Stimulated activated CD4-positive, alpha-beta T cell treated with anti-CD3 and anti-CD28 coated beads, Interleukin-4, amount 100 ng/mL, for 48 hours (primary cell): ENCODE measurements around the gene KCNH6.
A peak's percentile ranks its signal among the peaks of the same experiment; 100 is the strongest.

Source experiments
- DNase-seq, 2 donors: peaks; one replicate each; pipeline ENCODE4 v3.0.0-alpha.2; 2020; ENCODE audit warnings: low read depth in 2 of 2

KCNH6 gene

GRCh38 chr17:63523253-63523855, at the start of gene KCNH6:
Gene KCNH6, plus strand, starts transcription at chr17:63523358. Its CDS starts 56 bp downstream, at chr17:63523414.
- DNase-seq, result no peak

GRCh38 chr17:63474174-63474573, 49.0 kb upstream of the KCNH6 start:
- no peak for DNase-seq

- DNase-seq, result no peak
Observed at GRCh38 chr17:63474586-63475460, 48.3 kb upstream of the KCNH6 start.

GRCh38 chr17:63475491-63476412, 47.4 kb upstream of the KCNH6 start:
- no peak for DNase-seq

- no peak for DNase-seq
Observed at GRCh38 chr17:63476459-63476853, 46.7 kb upstream of the KCNH6 start.

GRCh38 chr17:63476854-63477479, 46.2 kb upstream of the KCNH6 start, which contains the start of gene ACE:
Gene ACE, plus strand, starts transcription at chr17:63477061. Its CDS starts 34 bp downstream, at chr17:63477095.
- DNase-seq, result no peak

GRCh38 chr17:63477480-63478440, 45.4 kb upstream of the KCNH6 start:
- no peak for DNase-seq

- peak; percentile 73 to 74 for DNase-seq
Observed at GRCh38 chr17:63478814-63479494, 44.2 kb upstream of the KCNH6 start.

- DNase-seq, result no peak
Observed at GRCh38 chr17:63479495-63480184, 43.5 kb upstream of the KCNH6 start.

GRCh38 chr17:63480192-63480784, 42.9 kb upstream of the KCNH6 start:
- no peak for DNase-seq

- no peak for DNase-seq
Observed at GRCh38 chr17:63480826-63481487, 42.2 kb upstream of the KCNH6 start.

- no peak for DNase-seq
Observed at GRCh38 chr17:63481488-63481870, 41.7 kb upstream of the KCNH6 start.

- DNase-seq, result no peak
Observed at GRCh38 chr17:63482509-63482908, 40.6 kb upstream of the KCNH6 start.

- no peak for DNase-seq
Observed at GRCh38 chr17:63483038-63483437, 40.1 kb upstream of the KCNH6 start.

GRCh38 chr17:63483655-63484575, 39.2 kb upstream of the KCNH6 start:
- DNase-seq, result no peak

GRCh38 chr17:63486317-63487013, 36.7 kb upstream of the KCNH6 start:
- DNase-seq, result no peak

GRCh38 chr17:63487014-63487339, 36.2 kb upstream of the KCNH6 start:
- DNase-seq, result no peak
